Activated CD4-positive, CD25-positive, alpha-beta regulatory T cell treated with anti-CD3 and anti-CD28 coated beads, Interleukin-2, amount 50 U/mL, for 72 hours (primary cell): ENCODE results near the gene SYN1.
A peak's percentile ranks its signal among the peaks of the same experiment; 100 is the strongest.
"Not testable (repeated sequence)": the region's sequence is repeated elsewhere in the genome, so short reads cannot be mapped to it uniquely, and the experiment has no call there.

Experiments used
- DNase-seq: peaks from one replicate; pipeline ENCODE4 v3.0.0; 2021

SYN1 gene

GRCh38 chrX:47633689-47634590 is 14.3 kb upstream of the SYN1 start:
- no peak for DNase-seq

GRCh38 chrX:47632666-47633065 is 13.0 kb upstream of the SYN1 start:
- DNase-seq, result no peak

GRCh38 chrX:47631676-47632075 is 12.0 kb upstream of the SYN1 start:
- DNase-seq, result no peak

GRCh38 chrX:47629419-47630200 is 10.0 kb upstream of the SYN1 start, which contains the start of gene CFP:
CFP (minus strand) TSS chrX:47629930; CDS start chrX:47629844, 86 bp downstream.
- no peak for DNase-seq

GRCh38 chrX:47628982-47629381 is 9.3 kb upstream of the SYN1 start:
- DNase-seq, result no peak

- no peak for DNase-seq
Measured at GRCh38 chrX:47625365-47625764, 5.7 kb upstream of the SYN1 start.

GRCh38 chrX:47623540-47624027 is 3.9 kb upstream of the SYN1 start:
- no peak for DNase-seq

GRCh38 chrX:47621851-47622250 is 2.2 kb upstream of the SYN1 start:
- DNase-seq, result no peak

GRCh38 chrX:47620303-47620685 is 637 bp upstream of the SYN1 start:
- no peak for DNase-seq

- no peak for DNase-seq
Measured at GRCh38 chrX:47618923-47619485, 653 bp downstream of the SYN1 start.

GRCh38 chrX:47614618-47615017 is 5.0 kb downstream of the SYN1 start:
- peak; percentile 3 for DNase-seq

- DNase-seq, result peak; percentile 5
Measured at GRCh38 chrX:47613082-47613481, 6.6 kb downstream of the SYN1 start.

GRCh38 chrX:47612418-47612817 is 7.2 kb downstream of the SYN1 start:
- DNase-seq, result peak; percentile 1

GRCh38 chrX:47611926-47612325 is 7.7 kb downstream of the SYN1 start:
- DNase-seq, result peak; percentile 13

- no peak for DNase-seq
Measured at GRCh38 chrX:47611489-47611888, 8.2 kb downstream of the SYN1 start.

- no peak for DNase-seq
Measured at GRCh38 chrX:47610511-47610910, 9.1 kb downstream of the SYN1 start.

- DNase-seq, result peak; percentile 23
Measured at GRCh38 chrX:47608130-47608810, 11.4 kb downstream of the SYN1 start.

GRCh38 chrX:47607091-47607490 is 12.6 kb downstream of the SYN1 start:
- DNase-seq, result no peak

GRCh38 chrX:47605024-47605423 is 14.6 kb downstream of the SYN1 start:
- DNase-seq, result peak; percentile 22

- not testable (repeated sequence) for DNase-seq
Measured at GRCh38 chrX:47603125-47603524, 16.5 kb downstream of the SYN1 start.

GRCh38 chrX:47597222-47597621 is 22.4 kb downstream of the SYN1 start:
- no peak for DNase-seq

- DNase-seq, result no peak
Measured at GRCh38 chrX:47596256-47596655, 23.4 kb downstream of the SYN1 start.

GRCh38 chrX:47595716-47596251 is 23.9 kb downstream of the SYN1 start:
- no peak for DNase-seq
